ENCODE measurements around the gene GRIK4.

Gene GRIK4

DNA sequence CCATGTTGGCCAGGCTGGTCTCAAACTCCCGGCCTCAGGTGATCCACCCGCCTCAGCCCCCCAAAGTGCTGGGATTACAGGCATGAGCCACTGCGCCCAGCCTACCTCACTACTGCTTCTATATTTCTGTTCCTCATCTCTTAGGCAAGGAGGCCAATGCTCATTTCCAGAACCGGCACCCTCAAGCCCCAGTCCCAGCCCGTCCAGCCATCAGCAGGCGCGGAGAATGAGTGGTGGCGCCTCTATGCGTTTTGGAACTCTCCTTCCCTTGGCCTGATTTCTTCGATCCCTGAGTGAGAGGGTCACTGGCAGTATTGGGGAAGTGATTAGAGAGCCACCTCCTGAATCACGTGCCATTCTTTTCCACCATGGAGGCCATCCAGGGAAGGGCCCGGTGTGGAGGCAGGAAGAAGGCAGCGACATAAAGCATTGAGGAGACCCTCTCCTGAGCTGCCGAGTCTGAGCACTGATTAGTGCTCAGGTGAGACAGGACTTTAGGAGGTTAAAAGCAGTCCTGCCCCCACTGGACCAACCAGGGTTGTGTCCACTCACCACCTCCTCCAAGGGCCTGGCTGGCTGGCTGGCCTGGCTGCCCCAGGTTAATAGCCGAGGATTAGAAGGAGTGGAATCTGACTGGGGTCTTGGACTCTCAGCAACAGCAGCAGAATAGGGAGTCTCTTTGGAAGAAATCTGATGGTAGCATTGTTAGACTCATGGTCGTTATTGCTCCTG lies 8.7 kb downstream of the GRIK4 start:
- DNase-seq (ENCODE audit: low read depth) = no peak
- no peak overlapping the region for H3K4me3 ChIP-seq (ENCODE audit: low read length)
- TF ChIP-seq, protein P1, sequence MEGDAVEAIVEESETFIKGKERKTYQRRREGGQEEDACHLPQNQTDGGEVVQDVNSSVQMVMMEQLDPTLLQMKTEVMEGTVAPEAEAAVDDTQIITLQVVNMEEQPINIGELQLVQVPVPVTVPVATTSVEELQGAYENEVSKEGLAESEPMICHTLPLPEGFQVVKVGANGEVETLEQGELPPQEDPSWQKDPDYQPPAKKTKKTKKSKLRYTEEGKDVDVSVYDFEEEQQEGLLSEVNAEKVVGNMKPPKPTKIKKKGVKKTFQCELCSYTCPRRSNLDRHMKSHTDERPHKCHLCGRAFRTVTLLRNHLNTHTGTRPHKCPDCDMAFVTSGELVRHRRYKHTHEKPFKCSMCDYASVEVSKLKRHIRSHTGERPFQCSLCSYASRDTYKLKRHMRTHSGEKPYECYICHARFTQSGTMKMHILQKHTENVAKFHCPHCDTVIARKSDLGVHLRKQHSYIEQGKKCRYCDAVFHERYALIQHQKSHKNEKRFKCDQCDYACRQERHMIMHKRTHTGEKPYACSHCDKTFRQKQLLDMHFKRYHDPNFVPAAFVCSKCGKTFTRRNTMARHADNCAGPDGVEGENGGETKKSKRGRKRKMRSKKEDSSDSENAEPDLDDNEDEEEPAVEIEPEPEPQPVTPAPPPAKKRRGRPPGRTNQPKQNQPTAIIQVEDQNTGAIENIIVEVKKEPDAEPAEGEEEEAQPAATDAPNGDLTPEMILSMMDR (IDR thresholded peaks at IDR 0.05; ENCODE audit: insufficient read depth, low read depth, low read length, missing control alignments) = no peak

DNA sequence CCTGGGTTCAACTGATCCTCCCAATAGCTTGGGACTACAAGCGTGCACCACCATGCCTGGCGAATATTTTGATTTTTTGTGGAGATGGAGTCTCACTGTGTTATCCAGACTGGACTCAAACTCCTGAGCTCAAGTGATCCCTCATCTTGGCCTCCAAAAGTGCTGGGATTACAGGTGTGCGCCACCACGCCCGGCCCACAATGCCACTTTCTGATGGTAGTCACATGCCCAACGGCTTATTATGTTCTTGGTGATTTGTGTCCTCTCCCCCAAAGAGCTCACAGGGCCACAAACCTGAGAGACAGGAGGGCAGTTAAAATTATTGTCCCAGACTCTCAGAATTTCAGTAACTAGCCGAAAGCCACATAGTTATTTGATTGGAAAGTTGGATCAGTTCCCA lies 9.6 kb downstream of the GRIK4 start:
- H3K4me3 ChIP-seq (ENCODE audit: low read length) = no peak overlapping the region
- TF ChIP-seq, protein P1 (IDR thresholded peaks at IDR 0.05; ENCODE audit: insufficient read depth, low read depth, low read length, missing control alignments) = no peak
- no peak for DNase-seq (ENCODE audit: low read depth)

DNA sequence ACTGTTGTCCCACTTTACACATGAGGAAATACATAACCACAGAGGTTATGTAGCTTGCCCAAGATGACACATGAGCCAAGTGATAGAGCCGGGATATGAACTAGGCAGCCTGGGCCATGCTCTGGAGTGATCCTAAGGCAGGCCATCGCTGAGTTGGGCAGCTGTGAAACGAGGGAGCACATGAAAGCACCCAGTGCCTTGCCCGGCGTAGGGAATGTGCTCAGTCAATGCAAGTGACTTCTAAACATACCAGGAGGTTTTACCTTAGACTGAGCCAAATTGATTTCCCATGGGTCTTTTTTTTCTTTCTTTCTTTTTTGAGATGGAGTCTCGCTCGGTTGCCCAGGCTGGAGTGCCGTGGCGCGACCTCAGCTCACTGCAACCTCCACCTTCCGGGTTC lies 10.5 kb downstream of the GRIK4 start:
- no peak for DNase-seq (ENCODE audit: low read depth)
- TF ChIP-seq, protein P1 (IDR thresholded peaks at IDR 0.05; ENCODE audit: insufficient read depth, low read depth, low read length, missing control alignments) = no peak
- H3K4me3 ChIP-seq (ENCODE audit: low read length) = no peak overlapping the region

DNA sequence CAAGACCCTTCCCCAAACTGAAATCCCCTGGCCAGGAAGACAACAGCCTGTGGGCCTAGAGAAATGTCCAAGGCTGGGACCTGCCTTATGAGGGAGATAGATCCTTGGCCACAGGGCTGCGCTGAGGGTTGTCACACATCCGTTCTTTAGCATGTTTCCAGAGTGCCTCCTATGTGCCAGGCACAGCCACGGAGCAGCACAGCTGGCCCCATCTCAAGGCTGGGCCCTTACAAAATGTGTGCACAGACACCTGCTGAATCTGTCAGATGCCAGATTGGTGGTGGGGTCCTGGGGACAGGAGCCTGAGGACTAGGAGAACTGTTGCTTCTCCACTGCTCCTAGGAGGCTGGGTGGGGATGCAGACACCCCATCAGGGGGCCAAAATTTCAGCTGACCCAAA lies 11.2 kb downstream of the GRIK4 start:
- no peak for DNase-seq (ENCODE audit: low read depth)
- TF ChIP-seq, protein P1 (IDR thresholded peaks at IDR 0.05; ENCODE audit: insufficient read depth, low read depth, low read length, missing control alignments) = no peak
- H3K4me3 ChIP-seq (ENCODE audit: low read length) = no peak overlapping the region

DNA sequence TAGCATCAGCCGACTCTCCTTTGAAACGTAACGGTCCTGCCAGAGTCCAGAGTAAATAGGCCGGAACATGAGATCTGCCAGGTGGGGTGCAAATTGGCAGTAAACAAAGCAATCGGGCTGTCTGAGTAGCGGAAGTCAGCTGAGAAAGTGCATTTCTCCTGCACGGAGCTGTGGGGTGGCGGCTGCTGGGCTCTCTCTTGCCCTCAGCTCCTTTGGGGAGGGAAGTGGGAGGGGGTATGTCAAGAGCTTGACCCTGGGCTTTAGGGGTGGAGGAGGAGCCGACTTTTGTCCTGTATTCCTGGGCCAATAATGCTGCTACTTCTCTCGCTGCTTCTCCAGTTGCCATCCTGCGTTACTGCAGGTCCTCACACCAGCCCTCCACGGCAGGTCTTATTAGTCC lies 11.6 kb downstream of the GRIK4 start:
- DNase-seq (ENCODE audit: low read depth) = no peak
- TF ChIP-seq, protein P1 (IDR thresholded peaks at IDR 0.05; ENCODE audit: insufficient read depth, low read depth, low read length, missing control alignments) = no peak
- H3K4me3 ChIP-seq (ENCODE audit: low read length) = no peak overlapping the region

DNA sequence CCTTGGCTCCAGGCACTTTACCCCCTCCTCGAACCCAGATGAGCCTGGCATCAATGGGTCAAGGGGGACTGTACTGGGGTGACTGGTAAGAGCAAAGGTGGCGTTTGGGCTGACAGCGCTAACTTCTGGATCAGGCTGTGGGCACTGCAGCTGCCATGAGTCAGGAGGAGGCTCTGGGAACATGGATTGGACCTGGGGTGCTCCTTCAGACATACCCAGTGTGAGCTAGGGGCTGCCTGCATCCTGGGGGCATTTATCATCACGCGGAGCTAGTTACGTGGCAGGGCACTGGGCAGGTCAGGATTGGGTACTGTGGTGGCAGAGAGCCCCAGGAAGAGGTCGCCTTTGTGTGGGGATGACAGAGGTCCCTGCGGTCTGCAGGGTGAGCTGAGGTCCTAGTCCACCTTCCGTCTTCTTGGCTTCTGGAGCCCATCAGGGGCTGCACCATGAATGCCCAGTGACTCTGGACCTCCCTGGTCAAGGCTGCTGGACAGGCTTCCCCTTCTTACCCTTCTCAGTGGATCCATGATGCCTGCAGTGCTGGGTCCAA lies 13.1 kb downstream of the GRIK4 start:
- TF ChIP-seq, protein P1 (IDR thresholded peaks at IDR 0.05; ENCODE audit: insufficient read depth, low read depth, low read length, missing control alignments) = no peak
- DNase-seq (ENCODE audit: low read depth) = no peak
- H3K4me3 ChIP-seq (ENCODE audit: low read length) = no peak overlapping the region
